ENCODE measurements around the gene KIF2A. TPM values are rescaled to one million over a fixed set of nuclear protein-coding genes. Genes with fewer than 3 reads are reported as not detected.

KIF2A gene
- total and polyA plus RNA-seq, 4 donors = 3.5 to 64.3 (median 20.3) TPM

DNA sequence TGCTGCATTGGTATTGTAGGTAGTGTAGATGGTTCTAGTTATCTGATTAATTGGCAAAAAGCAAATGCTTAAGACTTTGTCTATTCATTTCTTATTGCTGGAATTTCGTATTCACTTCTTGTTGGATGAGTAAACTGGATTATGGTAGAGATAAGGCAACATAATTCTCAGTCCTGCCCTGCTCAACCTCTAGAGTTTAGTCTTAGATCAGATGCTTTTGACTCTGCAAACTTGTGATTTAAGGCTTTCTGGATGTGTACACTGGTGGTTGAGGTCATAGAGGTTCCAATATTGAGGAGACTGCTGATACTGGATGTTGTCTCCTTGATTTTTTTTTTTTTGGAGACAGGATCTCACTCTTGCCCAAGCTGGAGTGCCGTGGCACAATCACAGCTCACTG lies 35.0 kb downstream of the KIF2A start:
- Histone ChIP-seq H3K4me3 (no peak overlapping the region), H3K36me3 (ENCODE audit: control insufficient read depth in 4 of 4, insufficient read depth in 4 of 4, low read length in 4 of 4) (no peaks in the 10 kb centered on the region), H3K9ac (ENCODE audit: insufficient read depth in 1 of 2, low read length in 2 of 2) (no peak overlapping the region), H3K27me3 (ENCODE audit: control insufficient read depth in 3 of 3, insufficient read depth in 3 of 3, low read length in 2 of 3) (no peaks in the 10 kb centered on the region), H3K9me3 (ENCODE audit: control insufficient read depth in 4 of 4, insufficient read depth in 3 of 4, low read length in 3 of 4) (no peaks in the 10 kb centered on the region), H3K4me1 (ENCODE audit: control insufficient read depth in 5 of 5, insufficient read depth in 5 of 5, low read length in 5 of 5) (peaks cover 0 to 2% (median 0%) of the 10 kb centered on the region in 5 donors), H3K27ac (ENCODE audit: low read depth in 1 of 2, low read length in 1 of 2) (no peak overlapping the region)
- DNase-seq = no peak
- ATAC-seq (ENCODE audit: insufficient read depth, low FRiP score) = no peak
- TF ChIP-seq, protein P1, sequence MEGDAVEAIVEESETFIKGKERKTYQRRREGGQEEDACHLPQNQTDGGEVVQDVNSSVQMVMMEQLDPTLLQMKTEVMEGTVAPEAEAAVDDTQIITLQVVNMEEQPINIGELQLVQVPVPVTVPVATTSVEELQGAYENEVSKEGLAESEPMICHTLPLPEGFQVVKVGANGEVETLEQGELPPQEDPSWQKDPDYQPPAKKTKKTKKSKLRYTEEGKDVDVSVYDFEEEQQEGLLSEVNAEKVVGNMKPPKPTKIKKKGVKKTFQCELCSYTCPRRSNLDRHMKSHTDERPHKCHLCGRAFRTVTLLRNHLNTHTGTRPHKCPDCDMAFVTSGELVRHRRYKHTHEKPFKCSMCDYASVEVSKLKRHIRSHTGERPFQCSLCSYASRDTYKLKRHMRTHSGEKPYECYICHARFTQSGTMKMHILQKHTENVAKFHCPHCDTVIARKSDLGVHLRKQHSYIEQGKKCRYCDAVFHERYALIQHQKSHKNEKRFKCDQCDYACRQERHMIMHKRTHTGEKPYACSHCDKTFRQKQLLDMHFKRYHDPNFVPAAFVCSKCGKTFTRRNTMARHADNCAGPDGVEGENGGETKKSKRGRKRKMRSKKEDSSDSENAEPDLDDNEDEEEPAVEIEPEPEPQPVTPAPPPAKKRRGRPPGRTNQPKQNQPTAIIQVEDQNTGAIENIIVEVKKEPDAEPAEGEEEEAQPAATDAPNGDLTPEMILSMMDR (IDR thresholded peaks at IDR 0.05; ENCODE audit: control extremely low read depth, extremely low read depth) = no peak
- WGBS, 2 donors = 95% methylated on average over 2 of the region's 2 CpGs

DNA sequence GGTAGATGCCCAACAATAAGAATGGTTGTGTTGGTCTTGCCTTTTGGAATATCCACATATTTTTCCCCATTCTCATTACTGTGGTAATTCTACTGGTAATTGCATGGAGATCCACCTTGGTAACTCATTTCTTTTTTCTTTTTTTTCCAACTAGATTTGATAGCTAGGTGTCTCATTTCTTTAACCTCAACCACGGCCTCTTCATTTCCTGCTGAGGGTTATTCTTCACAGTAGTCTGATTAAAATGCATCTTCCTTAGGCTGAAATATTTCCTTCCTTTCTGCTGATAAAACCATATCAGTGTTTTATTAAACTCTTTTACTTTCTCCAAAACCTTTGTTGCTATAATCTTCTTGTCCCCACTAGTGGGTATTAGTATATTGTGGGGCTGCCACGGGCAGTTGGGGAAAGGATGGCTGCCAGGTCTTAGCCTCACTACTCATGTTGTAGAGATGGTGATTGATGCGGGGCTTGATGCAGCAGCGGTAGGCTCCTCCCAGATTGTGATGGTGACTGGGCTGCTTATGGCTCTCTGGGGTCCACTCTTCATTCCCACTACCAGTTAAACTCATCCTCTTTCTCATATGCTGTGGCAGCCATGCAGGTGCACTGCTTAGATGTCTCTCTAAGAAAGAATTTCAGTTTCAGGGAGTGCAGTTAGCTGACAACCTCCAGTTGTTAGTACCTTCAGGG lies 35.9 kb downstream of the KIF2A start:
- Histone ChIP-seq H3K36me3 (ENCODE audit: control insufficient read depth in 4 of 4, insufficient read depth in 4 of 4, low read length in 4 of 4) (no peaks in the 10 kb centered on the region), H3K4me3 (no peak overlapping the region), H3K27ac (ENCODE audit: low read depth in 1 of 2, low read length in 1 of 2) (no peak overlapping the region), H3K27me3 (ENCODE audit: control insufficient read depth in 3 of 3, insufficient read depth in 3 of 3, low read length in 2 of 3) (no peaks in the 10 kb centered on the region), H3K4me1 (ENCODE audit: control insufficient read depth in 5 of 5, insufficient read depth in 5 of 5, low read length in 5 of 5) (peaks cover 0 to 2% (median 0%) of the 10 kb centered on the region in 5 donors), H3K9ac (ENCODE audit: insufficient read depth in 1 of 2, low read length in 2 of 2) (no peak overlapping the region), H3K9me3 (ENCODE audit: control insufficient read depth in 4 of 4, insufficient read depth in 3 of 4, low read length in 3 of 4) (no peaks in the 10 kb centered on the region)
- WGBS, 2 donors = 77 to 82% methylated on average over 4 of the region's 4 CpGs
- ATAC-seq (ENCODE audit: insufficient read depth, low FRiP score) = no peak
- no peak for DNase-seq
- TF ChIP-seq, protein P1 (IDR thresholded peaks at IDR 0.05; ENCODE audit: control extremely low read depth, extremely low read depth) = no peak

DNA sequence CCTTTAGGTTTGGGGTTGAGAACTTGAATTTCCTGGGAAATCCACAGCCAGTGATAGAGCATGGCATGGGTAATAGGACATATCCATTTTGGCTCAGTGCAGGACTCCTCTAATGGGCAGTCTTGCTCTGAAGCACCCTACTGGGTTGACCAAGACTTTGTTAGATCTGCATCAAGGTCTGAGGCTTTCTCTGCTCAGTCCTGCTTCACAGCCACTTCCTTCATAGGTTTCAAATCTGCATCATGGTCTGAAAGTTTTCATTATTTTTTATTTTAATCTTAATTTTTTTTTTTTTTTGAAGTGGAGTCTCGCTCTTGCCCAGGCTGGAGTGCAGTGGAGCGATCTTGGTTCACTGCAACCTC lies 36.5 kb downstream of the KIF2A start:
- Histone ChIP-seq H3K27ac (ENCODE audit: low read depth in 1 of 2, low read length in 1 of 2) (no peak overlapping the region), H3K4me3 (no peak overlapping the region), H3K9ac (ENCODE audit: insufficient read depth in 1 of 2, low read length in 2 of 2) (no peak overlapping the region), H3K4me1 (ENCODE audit: control insufficient read depth in 5 of 5, insufficient read depth in 5 of 5, low read length in 5 of 5) (peaks cover 0 to 2% (median 0%) of the 10 kb centered on the region in 5 donors), H3K9me3 (ENCODE audit: control insufficient read depth in 4 of 4, insufficient read depth in 3 of 4, low read length in 3 of 4) (no peaks in the 10 kb centered on the region), H3K27me3 (ENCODE audit: control insufficient read depth in 3 of 3, insufficient read depth in 3 of 3, low read length in 2 of 3) (no peaks in the 10 kb centered on the region), H3K36me3 (ENCODE audit: control insufficient read depth in 4 of 4, insufficient read depth in 4 of 4, low read length in 4 of 4) (no peaks in the 10 kb centered on the region)
- TF ChIP-seq, protein P1 (IDR thresholded peaks at IDR 0.05; ENCODE audit: control extremely low read depth, extremely low read depth) = no peak
- WGBS, 2 donors = 96 to 100% methylated on average over 2 of the region's 2 CpGs
- ATAC-seq (ENCODE audit: insufficient read depth, low FRiP score) = no peak
- DNase-seq = no peak

DNA sequence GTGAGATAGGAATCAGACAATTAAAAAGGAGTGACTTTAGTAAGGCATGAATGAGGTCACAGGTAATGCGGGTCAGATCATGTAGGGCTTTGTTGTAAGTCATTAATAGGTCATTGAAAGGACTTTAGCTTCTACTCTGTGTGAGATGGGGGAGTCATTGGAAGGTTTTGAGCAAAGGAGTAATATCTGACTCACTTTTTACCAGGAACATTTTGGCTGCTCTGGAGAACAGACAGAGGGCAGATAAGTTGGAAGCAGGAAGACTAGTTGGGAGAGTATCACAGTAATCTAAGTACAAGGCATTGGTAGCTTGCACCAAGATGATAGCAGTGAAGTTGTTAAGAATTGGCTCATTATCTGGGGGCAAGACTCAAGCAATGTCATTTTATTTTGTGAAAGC lies 37.4 kb downstream of the KIF2A start:
- no peak for ATAC-seq (ENCODE audit: insufficient read depth, low FRiP score)

More for the DNA sequence above, 37.4 kb downstream of the KIF2A start:
- Histone ChIP-seq H3K4me1 (ENCODE audit: control insufficient read depth in 5 of 5, insufficient read depth in 5 of 5, low read length in 5 of 5) (peaks cover 0 to 2% (median 0%) of the 10 kb centered on the region in 5 donors), H3K27ac (ENCODE audit: low read depth in 1 of 2, low read length in 1 of 2) (no peak overlapping the region), H3K27me3 (ENCODE audit: control insufficient read depth in 3 of 3, insufficient read depth in 3 of 3, low read length in 2 of 3) (no peaks in the 10 kb centered on the region), H3K9ac (ENCODE audit: insufficient read depth in 1 of 2, low read length in 2 of 2) (no peak overlapping the region), H3K9me3 (ENCODE audit: control insufficient read depth in 4 of 4, insufficient read depth in 3 of 4, low read length in 3 of 4) (no peaks in the 10 kb centered on the region), H3K36me3 (ENCODE audit: control insufficient read depth in 4 of 4, insufficient read depth in 4 of 4, low read length in 4 of 4) (peaks cover 0 to 2% (median 0%) of the 10 kb centered on the region in 4 donors), H3K4me3 (no peak overlapping the region)
- TF ChIP-seq, protein P1 (IDR thresholded peaks at IDR 0.05; ENCODE audit: control extremely low read depth, extremely low read depth) = no peak
- no peak for DNase-seq
- WGBS, 2 donors = 93 to 100% methylated on average over 1 of the region's 1 CpG
